ENCODE data around the gene FBXO36. TPM values are rescaled to one million over a fixed set of nuclear protein-coding genes. Genes with fewer than 3 reads are reported as not detected.

The FBXO36 gene
- total and polyA plus RNA-seq, 2 of the 13 experiments (the other 11 are each of a cell fraction or from before 2014, with no cell fraction given) = 2.8 TPM

DNA sequence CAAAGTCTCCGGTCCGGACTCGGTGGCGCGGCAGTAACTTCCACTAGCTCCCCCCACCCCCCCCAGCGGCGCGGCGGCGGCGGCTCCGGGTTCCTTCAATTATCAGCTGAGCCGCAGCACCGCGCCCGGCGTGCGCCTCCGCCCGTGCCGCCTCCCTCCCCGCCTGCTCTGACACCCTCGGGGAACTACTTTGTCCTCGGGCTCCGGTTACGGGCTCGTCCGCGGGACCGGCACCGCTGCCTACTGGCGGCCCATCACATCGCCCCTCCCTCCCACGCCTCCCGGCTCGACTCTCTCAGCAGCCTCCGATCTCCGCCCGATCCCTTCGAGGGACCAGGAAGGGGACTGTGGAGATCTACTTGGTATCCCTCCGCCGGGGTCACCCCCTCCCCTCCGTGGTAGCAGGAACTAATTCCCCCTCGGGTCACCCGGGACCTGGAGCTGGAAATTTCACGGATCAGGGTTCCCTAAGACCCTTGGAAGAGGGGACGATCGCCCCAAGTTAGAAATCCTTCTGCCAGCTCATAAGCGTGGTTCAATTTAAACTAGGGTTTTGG, 333 bp upstream of the FBXO36 start, which contains the start of gene TRIP12 (continued):
- TF ChIP-seq ZNF550 (CRISPR knock-in tag; IDR thresholded peaks at IDR 0.05; ENCODE audit: borderline replicate concordance) (0 out of 2 replicates have a peak, but pooled peaks have one; percentile 17), ZNF709 (CRISPR knock-in tag; IDR thresholded peaks at IDR 0.05) (0 out of 2 replicates have a peak, but pooled peaks have one; percentile 20), ZSCAN30 (CRISPR knock-in tag; IDR thresholded peaks at IDR 0.05) (peak; percentile 73), ETV6 (CRISPR knock-in tag; conservative IDR thresholded peaks at IDR 0.05) (peak; percentile 50; the same call in 1 of the 2 replicates), KMT2A (CRISPR knock-in tag; IDR thresholded peaks at IDR 0.05) (no peak), SNAI1 (CRISPR knock-in tag; IDR thresholded peaks at IDR 0.05; ENCODE audit: borderline replicate concordance) (0 out of 2 replicates have a peak, but pooled peaks have one; percentile 38), KDM5A (IDR thresholded peaks at IDR 0.05; ENCODE audit: borderline replicate concordance, low read length) (peak; percentile 91; the same call in 1 of the 2 replicates), ZNF768 (CRISPR knock-in tag; IDR thresholded peaks at IDR 0.05) (peak; percentile 72; the same call in 1 of the 2 replicates)
- TF ChIP-seq, protein P1, sequence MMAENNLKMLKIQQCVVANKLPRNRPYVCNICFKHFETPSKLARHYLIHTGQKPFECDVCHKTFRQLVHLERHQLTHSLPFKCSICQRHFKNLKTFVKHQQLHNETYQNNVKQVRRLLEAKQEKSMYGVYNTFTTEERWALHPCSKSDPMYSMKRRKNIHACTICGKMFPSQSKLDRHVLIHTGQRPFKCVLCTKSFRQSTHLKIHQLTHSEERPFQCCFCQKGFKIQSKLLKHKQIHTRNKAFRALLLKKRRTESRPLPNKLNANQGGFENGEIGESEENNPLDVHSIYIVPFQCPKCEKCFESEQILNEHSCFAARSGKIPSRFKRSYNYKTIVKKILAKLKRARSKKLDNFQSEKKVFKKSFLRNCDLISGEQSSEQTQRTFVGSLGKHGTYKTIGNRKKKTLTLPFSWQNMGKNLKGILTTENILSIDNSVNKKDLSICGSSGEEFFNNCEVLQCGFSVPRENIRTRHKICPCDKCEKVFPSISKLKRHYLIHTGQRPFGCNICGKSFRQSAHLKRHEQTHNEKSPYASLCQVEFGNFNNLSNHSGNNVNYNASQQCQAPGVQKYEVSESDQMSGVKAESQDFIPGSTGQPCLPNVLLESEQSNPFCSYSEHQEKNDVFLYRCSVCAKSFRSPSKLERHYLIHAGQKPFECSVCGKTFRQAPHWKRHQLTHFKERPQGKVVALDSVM (CRISPR knock-in tag; IDR thresholded peaks at IDR 0.05) = peak; percentile 74; the same call in 1 of the 2 replicates
- TF ChIP-seq, protein P2, sequence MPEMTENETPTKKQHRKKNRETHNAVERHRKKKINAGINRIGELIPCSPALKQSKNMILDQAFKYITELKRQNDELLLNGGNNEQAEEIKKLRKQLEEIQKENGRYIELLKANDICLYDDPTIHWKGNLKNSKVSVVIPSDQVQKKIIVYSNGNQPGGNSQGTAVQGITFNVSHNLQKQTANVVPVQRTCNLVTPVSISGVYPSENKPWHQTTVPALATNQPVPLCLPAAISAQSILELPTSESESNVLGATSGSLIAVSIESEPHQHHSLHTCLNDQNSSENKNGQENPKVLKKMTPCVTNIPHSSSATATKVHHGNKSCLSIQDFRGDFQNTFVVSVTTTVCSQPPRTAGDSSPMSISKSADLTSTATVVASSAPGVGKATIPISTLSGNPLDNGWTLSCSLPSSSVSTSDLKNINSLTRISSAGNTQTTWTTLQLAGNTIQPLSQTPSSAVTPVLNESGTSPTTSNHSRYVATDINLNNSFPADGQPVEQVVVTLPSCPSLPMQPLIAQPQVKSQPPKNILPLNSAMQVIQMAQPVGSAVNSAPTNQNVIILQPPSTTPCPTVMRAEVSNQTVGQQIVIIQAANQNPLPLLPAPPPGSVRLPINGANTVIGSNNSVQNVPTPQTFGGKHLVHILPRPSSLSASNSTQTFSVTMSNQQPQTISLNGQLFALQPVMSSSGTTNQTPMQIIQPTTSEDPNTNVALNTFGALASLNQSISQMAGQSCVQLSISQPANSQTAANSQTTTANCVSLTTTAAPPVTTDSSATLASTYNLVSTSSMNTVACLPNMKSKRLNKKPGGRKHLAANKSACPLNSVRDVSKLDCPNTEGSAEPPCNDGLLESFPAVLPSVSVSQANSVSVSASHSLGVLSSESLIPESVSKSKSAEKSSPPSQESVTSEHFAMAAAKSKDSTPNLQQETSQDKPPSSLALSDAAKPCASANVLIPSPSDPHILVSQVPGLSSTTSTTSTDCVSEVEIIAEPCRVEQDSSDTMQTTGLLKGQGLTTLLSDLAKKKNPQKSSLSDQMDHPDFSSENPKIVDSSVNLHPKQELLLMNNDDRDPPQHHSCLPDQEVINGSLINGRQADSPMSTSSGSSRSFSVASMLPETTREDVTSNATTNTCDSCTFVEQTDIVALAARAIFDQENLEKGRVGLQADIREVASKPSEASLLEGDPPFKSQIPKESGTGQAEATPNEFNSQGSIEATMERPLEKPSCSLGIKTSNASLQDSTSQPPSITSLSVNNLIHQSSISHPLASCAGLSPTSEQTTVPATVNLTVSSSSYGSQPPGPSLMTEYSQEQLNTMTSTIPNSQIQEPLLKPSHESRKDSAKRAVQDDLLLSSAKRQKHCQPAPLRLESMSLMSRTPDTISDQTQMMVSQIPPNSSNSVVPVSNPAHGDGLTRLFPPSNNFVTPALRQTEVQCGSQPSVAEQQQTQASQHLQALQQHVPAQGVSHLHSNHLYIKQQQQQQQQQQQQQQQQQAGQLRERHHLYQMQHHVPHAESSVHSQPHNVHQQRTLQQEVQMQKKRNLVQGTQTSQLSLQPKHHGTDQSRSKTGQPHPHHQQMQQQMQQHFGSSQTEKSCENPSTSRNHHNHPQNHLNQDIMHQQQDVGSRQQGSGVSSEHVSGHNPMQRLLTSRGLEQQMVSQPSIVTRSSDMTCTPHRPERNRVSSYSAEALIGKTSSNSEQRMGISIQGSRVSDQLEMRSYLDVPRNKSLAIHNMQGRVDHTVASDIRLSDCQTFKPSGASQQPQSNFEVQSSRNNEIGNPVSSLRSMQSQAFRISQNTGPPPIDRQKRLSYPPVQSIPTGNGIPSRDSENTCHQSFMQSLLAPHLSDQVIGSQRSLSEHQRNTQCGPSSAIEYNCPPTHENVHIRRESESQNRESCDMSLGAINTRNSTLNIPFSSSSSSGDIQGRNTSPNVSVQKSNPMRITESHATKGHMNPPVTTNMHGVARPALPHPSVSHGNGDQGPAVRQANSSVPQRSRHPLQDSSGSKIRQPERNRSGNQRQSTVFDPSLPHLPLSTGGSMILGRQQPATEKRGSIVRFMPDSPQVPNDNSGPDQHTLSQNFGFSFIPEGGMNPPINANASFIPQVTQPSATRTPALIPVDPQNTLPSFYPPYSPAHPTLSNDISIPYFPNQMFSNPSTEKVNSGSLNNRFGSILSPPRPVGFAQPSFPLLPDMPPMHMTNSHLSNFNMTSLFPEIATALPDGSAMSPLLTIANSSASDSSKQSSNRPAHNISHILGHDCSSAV (CRISPR knock-in tag; IDR thresholded peaks at IDR 0.05; ENCODE audit: borderline replicate concordance) = no peak
- TF ChIP-seq, protein P3, sequence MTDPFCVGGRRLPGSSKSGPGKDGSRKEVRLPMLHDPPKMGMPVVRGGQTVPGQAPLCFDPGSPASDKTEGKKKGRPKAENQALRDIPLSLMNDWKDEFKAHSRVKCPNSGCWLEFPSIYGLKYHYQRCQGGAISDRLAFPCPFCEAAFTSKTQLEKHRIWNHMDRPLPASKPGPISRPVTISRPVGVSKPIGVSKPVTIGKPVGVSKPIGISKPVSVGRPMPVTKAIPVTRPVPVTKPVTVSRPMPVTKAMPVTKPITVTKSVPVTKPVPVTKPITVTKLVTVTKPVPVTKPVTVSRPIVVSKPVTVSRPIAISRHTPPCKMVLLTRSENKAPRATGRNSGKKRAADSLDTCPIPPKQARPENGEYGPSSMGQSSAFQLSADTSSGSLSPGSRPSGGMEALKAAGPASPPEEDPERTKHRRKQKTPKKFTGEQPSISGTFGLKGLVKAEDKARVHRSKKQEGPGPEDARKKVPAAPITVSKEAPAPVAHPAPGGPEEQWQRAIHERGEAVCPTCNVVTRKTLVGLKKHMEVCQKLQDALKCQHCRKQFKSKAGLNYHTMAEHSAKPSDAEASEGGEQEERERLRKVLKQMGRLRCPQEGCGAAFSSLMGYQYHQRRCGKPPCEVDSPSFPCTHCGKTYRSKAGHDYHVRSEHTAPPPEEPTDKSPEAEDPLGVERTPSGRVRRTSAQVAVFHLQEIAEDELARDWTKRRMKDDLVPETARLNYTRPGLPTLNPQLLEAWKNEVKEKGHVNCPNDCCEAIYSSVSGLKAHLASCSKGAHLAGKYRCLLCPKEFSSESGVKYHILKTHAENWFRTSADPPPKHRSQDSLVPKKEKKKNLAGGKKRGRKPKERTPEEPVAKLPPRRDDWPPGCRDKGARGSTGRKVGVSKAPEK (CRISPR knock-in tag; IDR thresholded peaks at IDR 0.05; ENCODE audit: borderline replicate concordance) = no peak
- TF ChIP-seq, protein P4, sequence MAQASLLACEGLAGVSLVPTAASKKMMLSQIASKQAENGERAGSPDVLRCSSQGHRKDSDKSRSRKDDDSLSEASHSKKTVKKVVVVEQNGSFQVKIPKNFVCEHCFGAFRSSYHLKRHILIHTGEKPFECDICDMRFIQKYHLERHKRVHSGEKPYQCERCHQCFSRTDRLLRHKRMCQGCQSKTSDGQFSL (CRISPR knock-in tag; IDR thresholded peaks at IDR 0.05) = peak; percentile 92
- TF ChIP-seq, protein P5, sequence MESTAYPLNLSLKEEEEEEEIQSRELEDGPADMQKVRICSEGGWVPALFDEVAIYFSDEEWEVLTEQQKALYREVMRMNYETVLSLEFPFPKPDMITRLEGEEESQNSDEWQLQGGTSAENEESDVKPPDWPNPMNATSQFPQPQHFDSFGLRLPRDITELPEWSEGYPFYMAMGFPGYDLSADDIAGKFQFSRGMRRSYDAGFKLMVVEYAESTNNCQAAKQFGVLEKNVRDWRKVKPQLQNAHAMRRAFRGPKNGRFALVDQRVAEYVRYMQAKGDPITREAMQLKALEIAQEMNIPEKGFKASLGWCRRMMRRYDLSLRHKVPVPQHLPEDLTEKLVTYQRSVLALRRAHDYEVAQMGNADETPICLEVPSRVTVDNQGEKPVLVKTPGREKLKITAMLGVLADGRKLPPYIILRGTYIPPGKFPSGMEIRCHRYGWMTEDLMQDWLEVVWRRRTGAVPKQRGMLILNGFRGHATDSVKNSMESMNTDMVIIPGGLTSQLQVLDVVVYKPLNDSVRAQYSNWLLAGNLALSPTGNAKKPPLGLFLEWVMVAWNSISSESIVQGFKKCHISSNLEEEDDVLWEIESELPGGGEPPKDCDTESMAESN (CRISPR knock-in tag; conservative IDR thresholded peaks at IDR 0.05) = 0 out of 2 replicates have a peak, but pooled peaks have one; percentile 1

All from HepG2 (cell line).